Ectodermal cell (in vitro differentiated cells): ENCODE measurements around the gene SPATS2.

Experiments used
- H3K27ac ChIP-seq: 2 replicates; pipeline ENCODE4 v1.7.0; 2013; ENCODE audit warnings: mild to moderate bottlenecking, low read depth, low read length; ENCODE audit not compliant: insufficient read depth, poor library complexity, severe bottlenecking
- H3K27me3 ChIP-seq: 2 replicates; pipeline ENCODE4 v1.7.0; 2013; ENCODE audit warnings: mild to moderate bottlenecking, low read length; ENCODE audit not compliant: insufficient read depth, control insufficient read depth, poor library complexity, severe bottlenecking
- H3K36me3 ChIP-seq: one replicate; pipeline ENCODE4 v1.7.0; 2013; ENCODE audit warnings: low read length; ENCODE audit not compliant: control insufficient read depth, insufficient read depth
- H3K4me1 ChIP-seq: one replicate; pipeline ENCODE4 v1.7.0; 2013; ENCODE audit warnings: low read length; ENCODE audit not compliant: control insufficient read depth, insufficient read depth
- H3K4me3 ChIP-seq: 2 replicates; pipeline ENCODE4 v1.7.0; 2013; ENCODE audit warnings: low read depth, low read length, control low read depth; ENCODE audit not compliant: insufficient read depth
- H3K9me3 ChIP-seq: 2 replicates; pipeline ENCODE4 v1.7.0; 2013; ENCODE audit warnings: mild to moderate bottlenecking, low read length, moderate library complexity; ENCODE audit not compliant: control insufficient read depth
- WGBS, 2 experiments: methylation state at CpG; one replicate each; pipeline ENCODE4 v1.1.7; 2013; ENCODE audit warnings: missing lambda C conversion rate in 2 of 2; 5-methylcytosine and 5-hydroxymethylcytosine counted together

The SPATS2 gene

DNA sequence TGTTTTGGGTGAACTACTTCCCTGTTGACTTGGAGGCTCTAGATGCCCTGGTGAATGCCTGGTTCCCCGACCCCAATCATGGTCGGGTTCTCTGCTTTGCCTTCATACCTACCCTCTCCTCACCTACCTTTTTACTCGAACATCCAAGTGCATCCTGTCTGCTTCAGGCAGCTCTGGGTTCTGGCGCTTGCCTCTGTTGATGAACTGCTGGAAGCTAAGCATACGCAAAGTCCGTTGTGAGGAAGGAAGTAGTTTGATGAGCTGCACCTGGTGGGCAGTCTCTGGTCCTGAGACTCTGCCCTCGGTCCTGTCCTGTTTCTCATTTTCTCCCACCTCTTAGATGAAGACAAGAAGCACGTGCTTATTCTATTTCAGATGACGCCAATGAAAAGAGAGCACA is 185.2 kb downstream of the SPATS2 start:
- H3K27ac ChIP-seq = no peak overlapping the region
- no peaks in the 10 kb centered on the region for H3K9me3 ChIP-seq
- H3K4me1 ChIP-seq = peaks cover 9% of the 10 kb centered on the region
- H3K4me3 ChIP-seq = no peak overlapping the region
- H3K27me3 ChIP-seq = peaks cover 35% of the 10 kb centered on the region
- H3K36me3 ChIP-seq = no peaks in the 10 kb centered on the region
- 83 to 88% methylated on average over 9 of the region's 9 CpGs for WGBS, 2 experiments

DNA sequence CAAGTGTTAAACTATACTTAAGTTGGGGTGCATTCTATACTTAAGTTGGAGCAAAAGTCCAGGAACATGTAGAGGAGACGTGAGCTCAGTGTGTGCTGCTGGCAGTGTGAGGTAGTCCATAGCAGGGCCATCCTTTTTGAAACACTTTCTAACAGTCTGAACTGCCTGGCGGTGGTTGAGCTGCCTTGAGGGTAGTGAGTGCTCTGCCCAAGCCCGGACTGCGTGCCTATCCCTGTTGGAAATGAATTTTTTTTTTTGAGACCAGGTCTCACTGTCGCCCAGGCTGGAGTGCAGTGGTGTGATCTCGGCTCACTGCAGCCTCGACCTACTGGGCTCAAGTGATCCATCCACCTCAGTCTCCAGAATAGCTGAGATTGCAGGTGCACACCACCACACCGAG is 185.6 kb downstream of the SPATS2 start:
- Histone ChIP-seq H3K4me3 (no peak overlapping the region), H3K27me3 (peaks cover 31% of the 10 kb centered on the region), H3K9me3 (no peaks in the 10 kb centered on the region), H3K4me1 (peaks cover 9% of the 10 kb centered on the region), H3K36me3 (no peaks in the 10 kb centered on the region), H3K27ac (no peak overlapping the region)
- WGBS, 2 experiments = 87 to 90% methylated on average over 8 of the region's 8 CpGs

DNA sequence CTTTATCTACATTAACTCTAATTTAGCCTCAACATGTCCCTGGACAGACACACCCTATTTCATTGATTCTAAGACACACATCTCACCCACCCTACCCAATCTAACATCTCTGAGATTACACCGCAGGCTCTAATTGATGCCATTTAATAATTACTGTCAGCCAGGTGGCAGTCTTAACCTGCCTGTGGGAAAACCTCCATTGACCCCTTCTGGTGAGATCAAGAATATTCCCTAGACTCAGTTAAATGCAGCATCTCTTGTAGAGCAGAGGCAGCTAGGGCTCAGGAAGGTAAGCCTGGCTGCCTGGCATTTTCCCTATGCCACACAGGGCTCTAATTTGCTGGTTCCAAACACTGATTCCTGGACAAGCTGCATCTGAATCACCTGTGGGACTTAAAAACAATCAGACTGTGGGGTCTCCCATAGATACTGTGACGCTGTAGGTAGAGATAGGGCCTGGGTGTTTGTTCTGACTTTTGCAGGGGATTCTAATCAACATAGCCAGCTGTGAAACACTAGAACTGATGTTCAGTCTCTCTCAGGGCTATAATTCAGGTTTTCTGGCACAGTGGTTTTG is 186.3 kb downstream of the SPATS2 start:
- no peak overlapping the region for H3K27ac ChIP-seq
- 66 to 74% methylated on average over 2 of the region's 2 CpGs for WGBS, 2 experiments
- peaks cover 9% of the 10 kb centered on the region for H3K4me1 ChIP-seq
- H3K4me3 ChIP-seq = no peak overlapping the region
- peaks cover 24% of the 10 kb centered on the region for H3K27me3 ChIP-seq
- no peaks in the 10 kb centered on the region for H3K9me3 ChIP-seq
- H3K36me3 ChIP-seq = peaks cover 2% of the 10 kb centered on the region

DNA sequence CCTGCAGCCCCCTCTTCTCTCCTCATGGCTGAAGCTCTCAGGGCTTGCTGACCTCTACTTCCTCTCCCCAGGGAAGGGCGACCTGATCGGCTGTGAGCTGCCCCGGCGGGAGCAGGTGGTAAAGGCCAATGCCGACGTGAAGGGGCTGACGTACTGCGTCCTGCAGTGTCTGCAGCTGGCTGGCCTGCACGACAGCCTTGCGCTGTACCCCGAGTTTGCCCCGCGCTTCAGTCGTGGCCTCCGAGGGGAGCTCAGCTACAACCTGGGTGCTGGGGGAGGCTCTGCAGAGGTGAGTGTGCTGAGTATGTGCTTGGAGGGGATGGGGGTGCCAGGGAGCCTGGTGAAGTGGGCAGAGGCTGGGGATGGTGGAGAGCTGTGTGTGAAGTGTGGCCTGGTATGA is 187.0 kb downstream of the SPATS2 start:
- H3K27ac ChIP-seq = no peak overlapping the region
- peaks cover 9% of the 10 kb centered on the region for H3K36me3 ChIP-seq
- no peaks in the 10 kb centered on the region for H3K9me3 ChIP-seq
- H3K4me1 ChIP-seq = peaks cover 4% of the 10 kb centered on the region
- H3K27me3 ChIP-seq = peaks cover 17% of the 10 kb centered on the region
- no peak overlapping the region for H3K4me3 ChIP-seq
- 90 to 92% methylated on average over 15 of the region's 15 CpGs for WGBS, 2 experiments

DNA sequence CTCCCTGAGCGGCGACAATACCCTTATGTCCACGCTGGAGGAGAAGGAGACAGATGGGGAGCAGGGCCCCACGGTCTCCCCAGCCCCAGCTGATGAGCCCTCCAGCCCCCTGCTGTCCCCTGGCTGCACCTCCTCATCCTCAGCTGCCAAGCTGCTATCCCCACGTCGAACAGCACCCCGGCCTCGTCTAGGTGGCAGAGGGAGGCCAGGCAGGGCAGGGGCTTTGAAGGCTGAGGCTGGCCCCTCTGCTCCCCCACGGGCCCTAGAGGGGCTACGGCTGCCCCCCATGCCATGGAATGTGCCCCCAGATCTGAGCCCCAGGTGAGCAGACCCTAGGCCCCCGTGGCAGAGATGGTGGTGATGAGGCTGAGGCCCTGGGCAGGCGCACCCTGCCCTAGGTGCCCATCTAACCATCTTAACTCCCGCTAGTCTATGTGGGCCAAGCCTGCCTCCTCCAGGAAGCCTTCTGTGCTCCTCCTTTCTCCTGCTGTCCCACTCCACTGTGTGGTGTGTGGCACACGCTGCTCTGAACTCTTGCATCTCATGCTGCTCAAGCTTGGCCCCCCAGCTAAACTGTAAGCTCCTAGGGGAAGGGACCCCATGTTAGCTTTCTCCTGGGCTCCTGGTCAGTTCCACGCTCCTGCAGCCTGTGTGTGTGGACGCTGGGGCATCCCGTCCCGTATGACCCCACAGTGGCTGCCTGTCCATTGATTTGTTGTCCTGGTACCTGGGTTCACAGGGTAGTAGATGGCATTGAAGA is 188.5 kb downstream of the SPATS2 start:
- WGBS, 2 experiments = 94 to 95% methylated on average over 18 of the region's 18 CpGs

DNA sequence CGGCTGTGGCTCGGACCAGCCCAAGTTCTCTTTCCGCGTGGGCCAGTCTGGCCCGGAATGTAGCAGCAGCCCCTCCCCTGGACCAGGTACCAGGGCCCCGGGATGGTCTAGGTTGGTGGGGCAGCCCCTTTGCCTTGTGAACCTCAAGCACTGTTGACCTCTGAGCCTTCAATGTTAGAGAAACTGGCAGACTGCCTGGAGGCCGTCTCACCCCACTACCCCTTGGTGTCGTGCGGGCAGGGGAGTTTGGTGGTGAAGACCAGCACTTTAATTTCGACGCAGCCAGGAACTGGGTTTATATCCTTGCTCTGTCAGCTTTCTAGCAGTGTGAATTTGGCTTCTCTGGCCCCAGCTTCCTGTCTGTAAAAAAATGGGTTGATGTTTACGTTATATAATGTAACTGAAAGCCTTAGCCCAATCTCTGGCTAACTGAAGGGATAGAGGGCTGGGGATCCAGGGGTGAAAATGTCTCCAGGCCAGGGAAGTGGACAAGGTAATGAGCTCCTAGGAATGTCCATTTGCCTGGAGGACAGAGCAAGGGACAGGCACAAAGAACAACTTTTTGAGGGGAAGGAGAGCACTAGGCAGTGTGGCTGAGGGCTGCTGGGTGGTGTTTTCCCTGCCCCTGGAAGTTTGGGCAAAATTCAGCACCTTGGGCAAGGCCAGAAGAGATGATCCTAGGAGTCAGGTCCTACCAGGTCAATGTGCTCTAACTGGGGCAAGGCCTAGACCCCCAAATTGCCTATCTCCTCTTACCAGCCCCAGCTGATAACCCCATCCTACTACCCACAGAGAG is 189.3 kb downstream of the SPATS2 start:
- peaks cover 28% of the 10 kb centered on the region for H3K36me3 ChIP-seq
- no peaks in the 10 kb centered on the region for H3K9me3 ChIP-seq
- no peaks in the 10 kb centered on the region for H3K27me3 ChIP-seq
- H3K4me1 ChIP-seq = no peaks in the 10 kb centered on the region
- H3K27ac ChIP-seq = peak overlapping the region; percentile 36
- no peak overlapping the region for H3K4me3 ChIP-seq
- WGBS, 2 experiments = 95% methylated on average over 12 of the region's 12 CpGs

More for the DNA sequence above, 188.5 kb downstream of the SPATS2 start:
- H3K9me3 ChIP-seq = no peaks in the 10 kb centered on the region
- H3K27ac ChIP-seq = no peak overlapping the region
- no peak overlapping the region for H3K4me3 ChIP-seq
- H3K27me3 ChIP-seq = peaks cover 2% of the 10 kb centered on the region
- H3K4me1 ChIP-seq = no peaks in the 10 kb centered on the region
- H3K36me3 ChIP-seq = peaks cover 21% of the 10 kb centered on the region

DNA sequence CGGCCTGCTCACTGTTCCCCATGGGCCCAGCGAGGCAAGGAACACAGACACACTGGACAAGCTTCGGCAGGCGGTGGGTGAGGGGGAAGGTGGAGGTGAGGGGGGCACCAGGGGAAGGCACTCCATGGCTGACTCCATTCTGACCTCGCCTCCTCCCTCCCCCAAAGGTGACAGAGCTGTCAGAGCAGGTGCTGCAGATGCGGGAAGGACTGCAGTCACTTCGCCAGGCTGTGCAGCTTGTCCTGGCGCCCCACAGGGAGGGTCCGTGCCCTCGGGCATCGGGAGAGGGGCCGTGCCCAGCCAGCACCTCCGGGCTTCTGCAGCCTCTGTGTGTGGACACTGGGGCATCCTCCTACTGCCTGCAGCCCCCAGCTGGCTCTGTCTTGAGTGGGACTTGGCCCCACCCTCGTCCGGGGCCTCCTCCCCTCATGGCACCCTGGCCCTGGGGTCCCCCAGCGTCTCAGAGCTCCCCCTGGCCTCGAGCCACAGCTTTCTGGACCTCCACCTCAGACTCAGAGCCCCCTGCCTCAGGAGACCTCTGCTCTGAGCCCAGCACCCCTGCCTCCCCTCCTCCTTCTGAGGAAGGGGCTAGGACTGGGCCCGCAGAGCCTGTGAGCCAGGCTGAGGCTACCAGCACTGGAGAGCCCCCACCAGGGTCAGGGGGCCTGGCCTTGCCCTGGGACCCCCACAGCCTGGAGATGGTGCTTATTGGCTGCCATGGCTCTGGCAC is 190.1 kb downstream of the SPATS2 start:
- H3K9me3 ChIP-seq = no peaks in the 10 kb centered on the region
- no peak overlapping the region for H3K27ac ChIP-seq
- no peaks in the 10 kb centered on the region for H3K4me1 ChIP-seq
- no peaks in the 10 kb centered on the region for H3K27me3 ChIP-seq
- WGBS, 2 experiments = 95 to 96% methylated on average over 18 of the region's 18 CpGs
- H3K4me3 ChIP-seq = no peak overlapping the region
- peaks cover 34% of the 10 kb centered on the region for H3K36me3 ChIP-seq

DNA sequence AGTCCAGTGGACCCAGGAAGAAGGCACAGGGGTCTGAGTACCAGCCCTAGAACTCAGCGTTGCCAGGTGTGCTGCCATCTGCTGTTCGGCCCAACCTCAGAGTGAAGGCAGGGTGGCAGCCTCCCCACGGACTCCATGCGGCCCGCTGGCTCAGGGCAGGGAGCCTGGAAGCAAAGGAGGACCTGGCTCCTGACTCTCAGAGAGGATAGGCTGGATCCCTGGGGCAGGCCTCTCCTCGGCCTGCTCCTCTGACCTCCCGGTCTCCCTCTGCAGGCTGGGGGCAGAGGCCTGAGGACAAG is 190.6 kb downstream of the SPATS2 start:
- Histone ChIP-seq H3K27me3 (no peaks in the 10 kb centered on the region), H3K4me1 (no peaks in the 10 kb centered on the region), H3K36me3 (peaks cover 38% of the 10 kb centered on the region), H3K9me3 (no peaks in the 10 kb centered on the region), H3K27ac (no peak overlapping the region), H3K4me3 (no peak overlapping the region)
- 88 to 90% methylated on average over 7 of the region's 7 CpGs for WGBS, 2 experiments

DNA sequence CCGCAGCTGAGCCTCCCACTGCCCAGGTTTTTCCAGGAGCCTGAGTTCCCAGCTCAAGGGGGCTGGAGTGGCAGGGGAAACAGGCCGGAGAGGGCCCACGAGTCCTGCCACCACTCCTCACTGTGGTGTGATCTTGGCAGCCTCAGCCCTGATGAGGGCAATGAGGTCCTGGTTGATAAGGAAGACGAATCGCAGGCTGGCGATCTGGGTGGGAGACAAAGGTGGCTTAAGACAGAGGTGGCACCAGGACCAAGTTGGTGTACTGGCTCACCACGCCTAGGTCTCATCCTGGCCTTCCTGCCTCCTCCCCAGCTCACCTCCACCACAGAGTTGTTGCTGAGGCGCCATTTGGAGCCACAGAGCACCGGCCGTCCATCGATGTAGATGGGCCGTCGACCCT is 191.3 kb downstream of the SPATS2 start:
- Histone ChIP-seq H3K9me3 (no peaks in the 10 kb centered on the region), H3K27ac (no peak overlapping the region), H3K4me3 (no peak overlapping the region), H3K4me1 (no peaks in the 10 kb centered on the region), H3K27me3 (no peaks in the 10 kb centered on the region), H3K36me3 (peaks cover 44% of the 10 kb centered on the region)
- 96 to 97% methylated on average over 13 of the region's 13 CpGs for WGBS, 2 experiments
